H1 (cell line): ENCODE data around the gene RPN2.

Experiments used
- ASH2L ChIP-seq: fragments of 200-600, 300-600 bp; sonication (generic); IDR thresholded peaks from one replicate; pipeline ENCODE4 v1.7.1; 2017; ENCODE audit warnings: low read length
- BCL11A ChIP-seq, 2 experiments: IDR thresholded peaks; one replicate each; pipeline ENCODE4 v1.6.1; 2011; ENCODE audit warnings: low read depth in 2 of 2, low read length in 2 of 2, mild to moderate bottlenecking in 2 of 2
- CHD2 ChIP-seq: IDR thresholded peaks from 2 replicates; pipeline ENCODE4 v1.6.1; 2012; ENCODE audit warnings: low read length, improper control_type of control experiment
- CTCF ChIP-seq, 3 experiments: IDR thresholded peaks; 1 replicate in 2 of 3; 2 replicates in 1 of 3; pipeline versions ENCODE4 v1.5.1 to v1.6.1; 2011; ENCODE audit warnings: low read length in 3 of 3, mild to moderate bottlenecking in 3 of 3, inconsistent platforms in 2 of 3, low read depth in 1 of 3, moderate library complexity in 1 of 3; ENCODE audit not compliant: insufficient read depth in 1 of 3; ENCODE audit errors: control extremely low read depth in 1 of 3
- EP300 ChIP-seq, 2 experiments: IDR thresholded peaks; 1 replicate in 1 of 2; 2 replicates in 1 of 2; pipeline ENCODE4 v1.6.1; 2011 to 2012; ENCODE audit warnings: low read depth in 2 of 2, low read length in 2 of 2, mild to moderate bottlenecking in 2 of 2, borderline replicate concordance in 1 of 2, inconsistent platforms in 1 of 2, moderate library complexity in 1 of 2
- GABPA ChIP-seq: IDR thresholded peaks from 2 replicates; pipeline ENCODE4 v1.6.1; 2011; ENCODE audit warnings: mild to moderate bottlenecking, low read length, moderate library complexity, borderline replicate concordance; ENCODE audit not compliant: insufficient read depth
- GTF2F1 ChIP-seq: IDR thresholded peaks from 2 replicates; pipeline ENCODE4 v1.6.1; 2012; ENCODE audit warnings: low read depth, low read length, improper control_type of control experiment, borderline replicate concordance
- KDM5A ChIP-seq: fragments of 200-600 bp; IDR thresholded peaks from 2 replicates; pipeline ENCODE4 v1.7.1; 2012; ENCODE audit warnings: mild to moderate bottlenecking, low read length, inconsistent platforms, mixed read lengths
- POLR2A ChIP-seq, 2 experiments: IDR thresholded peaks; 1 replicate in 1 of 2; 2 replicates in 1 of 2; pipeline ENCODE4 v1.6.1; 2011; ENCODE audit warnings: low read depth in 2 of 2, low read length in 2 of 2, mild to moderate bottlenecking in 2 of 2; ENCODE audit errors: control extremely low read depth in 1 of 2
- POLR2AphosphoS5 ChIP-seq: IDR thresholded peaks from 2 replicates; pipeline ENCODE4 v1.6.1; 2011; ENCODE audit warnings: low read depth, low read length
- RFX5 ChIP-seq: IDR thresholded peaks from 2 replicates; pipeline ENCODE4 v1.6.1; 2011; ENCODE audit warnings: low read depth, low read length, improper control_type of control experiment, borderline replicate concordance
- TAF1 ChIP-seq: IDR thresholded peaks from 2 replicates; pipeline ENCODE4 v1.6.1; 2011; ENCODE audit warnings: mild to moderate bottlenecking, low read depth, low read length

GRCh38 chr20:37190354-37191112, 11.4 kb downstream of the RPN2 start:
- no peak for TF ChIP-seq RFX5
- no peak for TF ChIP-seq ASH2L
- TF ChIP-seq KDM5A = no peak
- no peak for TF ChIP-seq POLR2AphosphoS5
- TF ChIP-seq CTCF (IDR thresholded peaks at IDR 0.05; ENCODE audit: control extremely low read depth in 1 of 3, insufficient read depth in 1 of 3, low read depth in 1 of 3, low read length in 3 of 3) = no peak
- TF ChIP-seq EP300 (IDR thresholded peaks at IDR 0.05; ENCODE audit: borderline replicate concordance in 1 of 2, low read depth in 2 of 2, low read length in 2 of 2) = no peak
- TF ChIP-seq TAF1 = no peak
- TF ChIP-seq BCL11A (IDR thresholded peaks at IDR 0.05; ENCODE audit: low read depth in 2 of 2, low read length in 2 of 2) = no peak
- no peak for TF ChIP-seq CHD2
- TF ChIP-seq GTF2F1 = no peak
- no peak for TF ChIP-seq POLR2A (IDR thresholded peaks at IDR 0.05; ENCODE audit: control extremely low read depth in 1 of 2, low read depth in 2 of 2, low read length in 2 of 2)
- no peak for TF ChIP-seq GABPA
